ENCODE results near the gene DYNC2I2.

- TF ChIP-seq POLR2AphosphoS5 (IDR thresholded peaks at IDR 0.05; ENCODE audit: low read depth, low read length), result no peak
- no peak for TF ChIP-seq REST (IDR thresholded peaks at IDR 0.05; ENCODE audit: insufficient read depth in 1 of 2, low read depth in 2 of 2, low read length in 2 of 2)
- no peak for TF ChIP-seq TAF1 (IDR thresholded peaks at IDR 0.05; ENCODE audit: borderline replicate concordance, insufficient read depth, low read length)
- TF ChIP-seq FOXP2 (optimal IDR thresholded peaks at IDR 0.05; ENCODE audit: borderline replicate concordance, extremely low read depth, extremely low read length, insufficient read depth), result no peak
- TF ChIP-seq SIN3A (IDR thresholded peaks at IDR 0.05; ENCODE audit: borderline replicate concordance, insufficient read depth, low read length), result no peak
These were observed 61.2 kb downstream of the DYNC2I2 start for GRCh38 chr9:128595471-128595870.
